Measurements from ENCODE around the gene MAP3K12. TPM values are rescaled to one million over a fixed set of nuclear protein-coding genes. Genes with fewer than 3 reads are reported as not detected.

Gene MAP3K12
- polyA plus RNA-seq, 1 donor from 2014 or later = 82.0 TPM

DNA sequence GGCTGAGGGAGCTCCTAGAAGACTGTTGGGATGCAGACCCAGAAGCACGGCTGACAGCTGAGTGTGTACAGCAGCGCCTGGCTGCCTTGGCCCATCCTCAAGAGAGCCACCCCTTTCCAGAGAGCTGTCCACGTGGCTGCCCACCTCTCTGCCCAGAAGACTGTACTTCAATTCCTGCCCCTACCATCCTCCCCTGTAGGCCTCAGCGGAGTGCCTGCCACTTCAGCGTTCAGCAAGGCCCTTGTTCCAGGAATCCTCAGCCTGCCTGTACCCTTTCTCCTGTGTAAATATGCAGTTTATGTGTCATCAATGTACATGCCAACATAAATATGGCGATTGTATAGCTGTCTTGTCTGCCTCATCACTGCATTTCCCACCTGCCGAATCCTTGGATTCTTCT, 68.1 kb downstream of the MAP3K12 start:
- H3K9ac ChIP-seq (ENCODE audit: low read length) = no peak overlapping the region
- H3K4me2 ChIP-seq (ENCODE audit: low read length) = no peak overlapping the region
- no peaks in the 10 kb centered on the region for H3K27me3 ChIP-seq (ENCODE audit: insufficient read depth, low read depth, low read length)
- H3K4me3 ChIP-seq (ENCODE audit: low read length) = no peak overlapping the region
- H3K79me2 ChIP-seq (replicated peaks; ENCODE audit: insufficient read depth, low read length) = no peaks in the 10 kb centered on the region
- no peaks in the 10 kb centered on the region for H4K20me1 ChIP-seq (ENCODE audit: insufficient read depth)
- TF ChIP-seq EZH2 (IDR thresholded peaks at IDR 0.05; ENCODE audit: borderline replicate concordance, insufficient read depth, low read length, poor library complexity, severe bottlenecking) = no peak
- no peak for TF ChIP-seq MXI1 (conservative IDR thresholded peaks at IDR 0.05; ENCODE audit: poor library complexity, severe bottlenecking)
- TF ChIP-seq, protein P1, sequence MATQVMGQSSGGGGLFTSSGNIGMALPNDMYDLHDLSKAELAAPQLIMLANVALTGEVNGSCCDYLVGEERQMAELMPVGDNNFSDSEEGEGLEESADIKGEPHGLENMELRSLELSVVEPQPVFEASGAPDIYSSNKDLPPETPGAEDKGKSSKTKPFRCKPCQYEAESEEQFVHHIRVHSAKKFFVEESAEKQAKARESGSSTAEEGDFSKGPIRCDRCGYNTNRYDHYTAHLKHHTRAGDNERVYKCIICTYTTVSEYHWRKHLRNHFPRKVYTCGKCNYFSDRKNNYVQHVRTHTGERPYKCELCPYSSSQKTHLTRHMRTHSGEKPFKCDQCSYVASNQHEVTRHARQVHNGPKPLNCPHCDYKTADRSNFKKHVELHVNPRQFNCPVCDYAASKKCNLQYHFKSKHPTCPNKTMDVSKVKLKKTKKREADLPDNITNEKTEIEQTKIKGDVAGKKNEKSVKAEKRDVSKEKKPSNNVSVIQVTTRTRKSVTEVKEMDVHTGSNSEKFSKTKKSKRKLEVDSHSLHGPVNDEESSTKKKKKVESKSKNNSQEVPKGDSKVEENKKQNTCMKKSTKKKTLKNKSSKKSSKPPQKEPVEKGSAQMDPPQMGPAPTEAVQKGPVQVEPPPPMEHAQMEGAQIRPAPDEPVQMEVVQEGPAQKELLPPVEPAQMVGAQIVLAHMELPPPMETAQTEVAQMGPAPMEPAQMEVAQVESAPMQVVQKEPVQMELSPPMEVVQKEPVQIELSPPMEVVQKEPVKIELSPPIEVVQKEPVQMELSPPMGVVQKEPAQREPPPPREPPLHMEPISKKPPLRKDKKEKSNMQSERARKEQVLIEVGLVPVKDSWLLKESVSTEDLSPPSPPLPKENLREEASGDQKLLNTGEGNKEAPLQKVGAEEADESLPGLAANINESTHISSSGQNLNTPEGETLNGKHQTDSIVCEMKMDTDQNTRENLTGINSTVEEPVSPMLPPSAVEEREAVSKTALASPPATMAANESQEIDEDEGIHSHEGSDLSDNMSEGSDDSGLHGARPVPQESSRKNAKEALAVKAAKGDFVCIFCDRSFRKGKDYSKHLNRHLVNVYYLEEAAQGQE (IDR thresholded peaks at IDR 0.05; ENCODE audit: borderline replicate concordance) = no peak
- no peak for TF ChIP-seq POLR2AphosphoS5 (IDR thresholded peaks at IDR 0.05)
- no peak for TF ChIP-seq SMC3 (conservative IDR thresholded peaks at IDR 0.05; ENCODE audit: poor library complexity)
- no peak for TF ChIP-seq EP300 (conservative IDR thresholded peaks at IDR 0.05; ENCODE audit: poor library complexity, severe bottlenecking)
- no peak for TF ChIP-seq RAD21 (conservative IDR thresholded peaks at IDR 0.05)
- TF ChIP-seq TAF1 (IDR thresholded peaks at IDR 0.05; ENCODE audit: low read depth) = no peak
- TF ChIP-seq, protein P2, sequence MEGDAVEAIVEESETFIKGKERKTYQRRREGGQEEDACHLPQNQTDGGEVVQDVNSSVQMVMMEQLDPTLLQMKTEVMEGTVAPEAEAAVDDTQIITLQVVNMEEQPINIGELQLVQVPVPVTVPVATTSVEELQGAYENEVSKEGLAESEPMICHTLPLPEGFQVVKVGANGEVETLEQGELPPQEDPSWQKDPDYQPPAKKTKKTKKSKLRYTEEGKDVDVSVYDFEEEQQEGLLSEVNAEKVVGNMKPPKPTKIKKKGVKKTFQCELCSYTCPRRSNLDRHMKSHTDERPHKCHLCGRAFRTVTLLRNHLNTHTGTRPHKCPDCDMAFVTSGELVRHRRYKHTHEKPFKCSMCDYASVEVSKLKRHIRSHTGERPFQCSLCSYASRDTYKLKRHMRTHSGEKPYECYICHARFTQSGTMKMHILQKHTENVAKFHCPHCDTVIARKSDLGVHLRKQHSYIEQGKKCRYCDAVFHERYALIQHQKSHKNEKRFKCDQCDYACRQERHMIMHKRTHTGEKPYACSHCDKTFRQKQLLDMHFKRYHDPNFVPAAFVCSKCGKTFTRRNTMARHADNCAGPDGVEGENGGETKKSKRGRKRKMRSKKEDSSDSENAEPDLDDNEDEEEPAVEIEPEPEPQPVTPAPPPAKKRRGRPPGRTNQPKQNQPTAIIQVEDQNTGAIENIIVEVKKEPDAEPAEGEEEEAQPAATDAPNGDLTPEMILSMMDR (IDR thresholded peaks at IDR 0.05; ENCODE audit: poor library complexity, severe bottlenecking) = no peak
- no peaks in the 10 kb centered on the region for H3K9me3 ChIP-seq (ENCODE audit: low read length)
- H3K9me2 ChIP-seq (ENCODE audit: insufficient read depth, low read length) = no peaks in the 10 kb centered on the region
- H3K27ac ChIP-seq (ENCODE audit: low read length) = no peak overlapping the region
- H2AFZ ChIP-seq (ENCODE audit: low read depth, low read length) = no peak overlapping the region
- H3F3A ChIP-seq (ENCODE audit: insufficient read depth, low read length, poor library complexity, severe bottlenecking) = no peaks in the 10 kb centered on the region
- no peaks in the 10 kb centered on the region for H3K36me3 ChIP-seq (ENCODE audit: insufficient read depth, low read length)

DNA sequence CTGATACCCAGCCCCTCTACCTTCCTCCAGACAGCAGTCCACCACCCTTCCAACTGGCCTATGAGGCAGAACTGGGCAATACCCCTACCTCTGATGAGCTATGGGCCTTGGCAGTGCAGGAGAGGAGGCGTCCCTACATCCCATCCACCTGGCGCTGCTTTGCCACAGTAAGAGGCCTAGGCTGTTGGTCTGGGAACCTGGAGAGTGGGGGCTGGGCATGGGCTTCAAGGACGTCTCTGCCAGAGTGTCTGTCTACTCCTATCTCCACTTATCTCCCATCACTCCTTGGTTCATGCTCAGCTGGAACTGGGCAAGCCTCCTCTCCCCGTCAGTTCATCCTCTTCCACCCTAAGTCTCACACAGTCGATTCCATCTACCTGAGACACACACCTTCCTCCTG, 69.1 kb downstream of the MAP3K12 start:
- no peak overlapping the region for H3K4me2 ChIP-seq (ENCODE audit: low read length)
- no peaks in the 10 kb centered on the region for H3K79me2 ChIP-seq (replicated peaks; ENCODE audit: insufficient read depth, low read length)
- TF ChIP-seq, protein P2 (IDR thresholded peaks at IDR 0.05; ENCODE audit: poor library complexity, severe bottlenecking) = no peak
- TF ChIP-seq TAF1 (IDR thresholded peaks at IDR 0.05; ENCODE audit: low read depth) = no peak
- no peak for TF ChIP-seq EZH2 (IDR thresholded peaks at IDR 0.05; ENCODE audit: borderline replicate concordance, insufficient read depth, low read length, poor library complexity, severe bottlenecking)
- no peak for TF ChIP-seq SMC3 (conservative IDR thresholded peaks at IDR 0.05; ENCODE audit: poor library complexity)

More for the DNA sequence above, 69.1 kb downstream of the MAP3K12 start:
- no peaks in the 10 kb centered on the region for H3K9me3 ChIP-seq (ENCODE audit: low read length)
- H2AFZ ChIP-seq (ENCODE audit: low read depth, low read length) = no peak overlapping the region
- H4K20me1 ChIP-seq (ENCODE audit: insufficient read depth) = no peaks in the 10 kb centered on the region
- no peaks in the 10 kb centered on the region for H3K36me3 ChIP-seq (ENCODE audit: insufficient read depth, low read length)
- no peak overlapping the region for H3K27ac ChIP-seq (ENCODE audit: low read length)
- no peaks in the 10 kb centered on the region for H3F3A ChIP-seq (ENCODE audit: insufficient read depth, low read length, poor library complexity, severe bottlenecking)
- no peaks in the 10 kb centered on the region for H3K9me2 ChIP-seq (ENCODE audit: insufficient read depth, low read length)
- no peak overlapping the region for H3K9ac ChIP-seq (ENCODE audit: low read length)
- no peaks in the 10 kb centered on the region for H3K27me3 ChIP-seq (ENCODE audit: insufficient read depth, low read depth, low read length)
- H3K4me3 ChIP-seq (ENCODE audit: low read length) = no peak overlapping the region

Small RNA genes lying within 50 kb of the gene (small RNA-seq; reads per million reads assigned to genes)
- gene AC023509.3 = 0 reads per million in 3 experiments

Other genes starting within 250 kb of the MAP3K12 start
- 0.33 and 4.5 TPM in 2 replicates for gene ESPL1, start 231.2 kb downstream of the MAP3K12 start, polyA plus RNA-seq
- 1,371 and 1,383 TPM in 2 replicates for gene PFDN5, start 203.9 kb downstream of the MAP3K12 start, polyA plus RNA-seq
- gene MYG1, start 199.8 kb downstream of the MAP3K12 start, polyA plus RNA-seq = 70.5 and 84.1 TPM in 2 replicates
- gene AAAS, start 177.8 kb downstream of the MAP3K12 start, polyA plus RNA-seq = 138 and 153 TPM in 2 replicates
- not detected in 2 replicates for gene SP7, start 163.1 kb downstream of the MAP3K12 start, polyA plus RNA-seq
- 7.3 and 9.9 TPM in 2 replicates for gene SP1, start 119.3 kb downstream of the MAP3K12 start, polyA plus RNA-seq
- gene AMHR2, start 75.6 kb downstream of the MAP3K12 start, polyA plus RNA-seq = not detected in 2 replicates
- gene PRR13, start 57.7 kb downstream of the MAP3K12 start, polyA plus RNA-seq = 6.4 and 11.2 TPM in 2 replicates
- 242 and 261 TPM in 2 replicates for gene PCBP2, start 47.4 kb downstream of the MAP3K12 start, polyA plus RNA-seq
- gene TARBP2, start 1.8 kb upstream of the MAP3K12 start, polyA plus RNA-seq = 135 and 162 TPM in 2 replicates
- gene NPFF, start 8.0 kb upstream of the MAP3K12 start, polyA plus RNA-seq = not detected in 2 replicates
- gene ATF7, start 126.9 kb upstream of the MAP3K12 start, polyA plus RNA-seq = 1.9 and 6.3 TPM in 2 replicates
- 227 and 331 TPM in 2 replicates for gene ATP5MC2, start 176.6 kb upstream of the MAP3K12 start, polyA plus RNA-seq
- 169 and 187 TPM in 2 replicates for gene CALCOCO1, start 228.0 kb upstream of the MAP3K12 start, polyA plus RNA-seq

Measured in neural cell (in vitro differentiated cells).